ENCODE data around the gene PTCD1. TPM values are rescaled to one million over a fixed set of nuclear protein-coding genes. Genes with fewer than 3 reads are reported as not detected.

PTCD1 gene, protein sequence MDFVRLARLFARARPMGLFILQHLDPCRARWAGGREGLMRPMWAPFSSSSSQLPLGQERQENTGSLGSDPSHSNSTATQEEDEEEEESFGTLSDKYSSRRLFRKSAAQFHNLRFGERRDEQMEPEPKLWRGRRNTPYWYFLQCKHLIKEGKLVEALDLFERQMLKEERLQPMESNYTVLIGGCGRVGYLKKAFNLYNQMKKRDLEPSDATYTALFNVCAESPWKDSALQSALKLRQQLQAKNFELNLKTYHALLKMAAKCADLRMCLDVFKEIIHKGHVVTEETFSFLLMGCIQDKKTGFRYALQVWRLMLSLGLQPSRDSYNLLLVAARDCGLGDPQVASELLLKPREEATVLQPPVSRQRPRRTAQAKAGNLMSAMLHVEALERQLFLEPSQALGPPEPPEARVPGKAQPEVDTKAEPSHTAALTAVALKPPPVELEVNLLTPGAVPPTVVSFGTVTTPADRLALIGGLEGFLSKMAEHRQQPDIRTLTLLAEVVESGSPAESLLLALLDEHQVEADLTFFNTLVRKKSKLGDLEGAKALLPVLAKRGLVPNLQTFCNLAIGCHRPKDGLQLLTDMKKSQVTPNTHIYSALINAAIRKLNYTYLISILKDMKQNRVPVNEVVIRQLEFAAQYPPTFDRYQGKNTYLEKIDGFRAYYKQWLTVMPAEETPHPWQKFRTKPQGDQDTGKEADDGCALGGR
- total RNA-seq (2014; rRNA removed; shearing (Covaris generic)) = 9.2 and 13.2 TPM in 2 replicates

DNA sequence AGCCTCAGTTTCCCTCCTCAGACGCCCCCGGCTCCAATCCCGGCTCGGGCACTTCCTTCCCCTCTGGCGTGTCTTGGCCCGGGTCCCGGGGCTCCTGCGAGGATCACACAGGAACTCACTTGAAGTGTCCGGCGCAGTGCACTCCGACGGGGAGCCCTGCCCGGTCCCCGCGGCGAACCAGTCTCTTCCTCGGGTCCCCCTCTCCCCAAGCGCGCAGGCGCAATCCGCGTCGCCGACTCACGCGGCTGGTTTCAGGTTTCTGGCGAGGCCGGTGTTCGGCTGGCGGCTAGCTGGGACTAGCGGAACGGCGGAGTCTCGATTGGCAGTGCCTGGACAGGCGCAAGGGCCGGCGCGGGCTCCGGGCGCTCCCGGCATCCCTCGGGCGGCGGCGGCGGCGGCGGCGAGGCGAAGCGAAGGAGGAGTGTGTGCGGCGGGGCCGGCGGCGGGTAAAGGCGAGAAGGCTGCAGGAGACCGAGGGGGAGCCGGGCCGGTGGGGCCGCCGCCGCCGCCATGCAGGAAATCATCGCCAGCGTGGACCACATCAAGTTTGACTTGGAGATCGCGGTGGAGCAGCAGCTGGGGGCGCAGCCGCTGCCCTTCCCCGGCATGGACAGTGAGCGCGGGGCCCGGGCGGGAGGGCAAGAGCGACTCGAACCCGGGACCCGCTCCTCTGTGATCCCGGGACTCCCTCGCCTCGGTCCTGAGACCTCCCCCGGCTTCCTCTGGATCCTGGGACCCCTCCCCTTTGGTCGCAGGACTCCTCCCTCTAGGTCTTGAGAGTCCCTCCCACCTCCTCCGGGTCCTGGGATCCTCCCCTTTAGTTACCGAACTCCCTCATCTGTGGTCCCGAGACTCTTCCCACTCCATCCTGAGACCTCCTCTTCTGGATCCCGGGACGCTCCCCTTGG lies at the start of gene PTCD1, which contains the start of gene CPSF4:
Gene PTCD1, minus strand, starts transcription at position 226 of the 908 bp plus-strand sequence. CDS start 3,556 bp downstream, outside the sequence.
Gene CPSF4, plus strand, starts transcription at position 371 of the 908 bp plus-strand sequence. Its CDS starts 140 bp downstream, at position 511.

DNA sequence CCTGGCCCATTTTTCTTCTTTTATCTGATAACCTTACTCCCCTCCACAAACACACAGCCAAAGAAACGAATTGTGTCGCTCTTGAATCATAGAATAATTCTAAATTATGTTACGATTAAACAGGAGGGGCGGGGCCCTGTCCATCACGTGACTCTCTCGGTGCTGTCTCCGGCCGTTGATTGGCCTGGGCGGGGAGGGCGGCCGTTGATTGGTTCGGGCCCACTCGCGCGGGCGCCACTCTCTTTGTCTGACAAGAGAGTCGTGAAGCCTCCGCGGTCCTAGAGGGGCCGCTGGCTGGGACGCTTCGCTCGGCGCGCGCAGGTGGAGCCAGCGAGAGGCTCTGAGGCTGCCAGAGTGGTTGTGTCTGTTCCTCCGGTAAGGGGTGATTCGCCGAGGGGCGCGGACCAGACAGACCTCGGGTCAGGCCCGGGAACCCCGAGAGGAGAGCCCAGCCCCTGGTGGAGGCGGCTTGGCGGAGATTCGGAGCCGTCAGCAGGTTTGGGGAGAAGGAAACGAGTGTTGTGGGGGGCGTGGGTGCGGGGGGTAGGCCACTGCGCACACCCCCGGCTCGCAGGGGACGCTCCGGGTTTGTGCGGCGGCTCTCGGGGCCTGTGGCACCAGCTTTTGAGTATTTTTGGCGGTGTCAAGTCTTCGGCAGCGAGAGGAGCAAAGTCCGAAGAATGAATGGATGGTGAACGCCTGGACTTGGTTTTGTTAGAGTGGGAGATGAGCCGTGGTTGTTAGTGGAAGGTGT lies 34.1 kb upstream of the PTCD1 start, which contains the start of gene ZNF789:
Gene ZNF789, plus strand, starts transcription at position 330 of the 754 bp plus-strand sequence. CDS start 3,567 bp downstream, outside the sequence.

DNA sequence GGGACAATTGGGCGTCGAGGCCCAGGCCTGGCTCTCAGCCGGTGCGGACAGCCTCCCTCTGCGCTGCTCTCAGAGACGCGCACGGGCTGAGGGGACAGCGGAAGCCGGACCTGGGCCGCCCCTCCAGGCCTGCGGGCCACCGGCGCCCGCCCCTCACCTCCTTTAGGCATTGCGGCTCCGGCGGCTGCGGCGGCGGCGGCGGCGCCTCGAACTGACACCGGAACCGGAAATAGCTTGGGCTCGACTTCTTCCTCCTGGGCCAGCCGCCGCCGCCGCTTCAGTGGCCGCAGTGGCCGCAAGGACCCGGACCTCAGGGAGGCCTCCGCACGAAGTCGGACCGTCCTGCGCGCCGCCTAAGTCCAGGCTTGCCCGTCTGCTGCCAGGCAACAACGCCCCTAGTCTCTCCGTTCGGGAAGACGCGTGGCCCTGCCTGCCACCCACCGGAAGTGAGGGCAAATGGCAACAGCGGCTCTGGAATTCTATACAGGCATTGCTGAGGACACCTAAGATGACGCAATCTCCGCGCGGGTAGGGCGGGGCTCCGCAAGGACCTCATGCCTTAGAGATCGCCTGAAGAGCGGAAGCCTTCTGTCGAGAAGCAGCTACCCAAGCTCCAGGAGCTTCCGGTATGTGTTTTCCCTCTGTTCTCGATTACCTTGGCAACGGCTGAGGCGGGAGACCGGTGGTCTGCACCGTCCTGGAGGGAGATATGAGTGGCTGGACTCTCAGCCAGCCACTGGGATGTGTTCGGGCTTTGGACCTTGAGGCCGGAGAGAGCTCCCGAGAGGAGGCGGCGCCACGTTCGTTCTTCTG lies 30.0 kb downstream of the PTCD1 start, which contains the start of the genes BUD31 and PDAP1:
Gene BUD31, plus strand, starts transcription at position 591 of the 813 bp plus-strand sequence. CDS start 2,124 bp downstream, outside the sequence.
Gene PDAP1, minus strand, starts transcription at position 219 of the 813 bp plus-strand sequence. Its CDS starts 49 bp downstream, at position 170.

DNA sequence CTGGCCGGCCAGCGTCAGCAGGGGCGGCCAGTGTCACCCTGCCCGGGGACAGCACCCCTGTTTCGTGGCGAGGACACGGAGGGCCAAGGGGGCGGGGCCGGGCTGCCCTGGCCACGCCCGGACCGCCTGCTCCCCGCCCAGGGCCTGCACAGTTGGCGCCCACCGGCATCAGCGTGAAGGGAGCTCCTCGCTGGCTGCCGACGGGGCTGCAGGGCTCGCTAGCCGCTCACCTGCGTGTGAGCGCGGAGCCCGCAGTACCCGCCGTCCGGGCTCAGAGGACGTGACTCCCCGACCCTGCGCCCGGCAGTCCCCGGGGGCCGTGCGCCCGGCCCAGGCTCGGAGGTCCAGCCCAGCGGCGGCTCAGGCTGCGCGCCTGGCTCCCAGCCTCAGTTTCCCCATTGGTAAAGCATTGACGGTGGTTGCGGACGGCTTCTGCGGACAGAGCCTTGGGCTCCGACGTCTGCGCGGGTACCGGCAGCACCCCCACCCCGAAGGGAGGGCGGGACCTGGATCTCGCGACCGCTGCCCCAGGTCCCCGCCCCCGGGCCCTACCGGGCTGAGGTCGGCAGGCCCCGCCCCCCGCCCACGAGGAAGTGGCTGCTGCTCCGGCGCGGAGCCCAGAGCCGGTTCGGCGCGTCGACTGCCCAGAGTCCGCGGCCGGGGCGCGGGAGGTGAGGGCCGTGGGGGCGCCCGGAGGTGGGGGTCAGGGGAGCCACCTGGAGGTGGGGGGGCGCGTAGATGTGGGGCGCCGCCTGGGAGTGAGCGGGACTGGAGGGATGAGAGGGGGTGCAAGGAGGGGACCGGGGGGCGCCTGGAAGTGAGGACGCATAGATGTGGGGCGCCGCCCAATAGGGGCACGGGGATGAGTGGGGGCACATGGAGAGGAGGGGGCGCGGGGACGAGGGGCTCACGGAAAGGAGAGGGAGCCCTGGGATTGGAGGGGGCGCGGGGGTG lies 64.2 kb downstream of the PTCD1 start, which contains the start of gene ARPC1B:
Gene ARPC1B, plus strand, starts transcription at position 620 of the 954 bp plus-strand sequence. CDS start 10,985 bp downstream, outside the sequence.

Other genes with a start within 250 kb of the PTCD1 start
- not detected in 2 replicates for gene KPNA7, start 230.7 kb downstream of the PTCD1 start, total RNA-seq (2014; rRNA removed; shearing (Covaris generic))
- gene MYH16, start 166.0 kb downstream of the PTCD1 start, total RNA-seq (2014; rRNA removed; shearing (Covaris generic)) = 0.87 and 1.7 TPM in 2 replicates
- gene ARPC1A, start 112.9 kb downstream of the PTCD1 start, total RNA-seq (2014; rRNA removed; shearing (Covaris generic)) = 104 and 112 TPM in 2 replicates
- gene ARPC1B, start 64.1 kb downstream of the PTCD1 start, total RNA-seq (2014; rRNA removed; shearing (Covaris generic)) = 371 and 418 TPM in 2 replicates
- 115 and 116 TPM in 2 replicates for gene PDAP1, start 30.2 kb downstream of the PTCD1 start, total RNA-seq (2014; rRNA removed; shearing (Covaris generic))
- 274 and 315 TPM in 2 replicates for gene BUD31, start 29.8 kb downstream of the PTCD1 start, total RNA-seq (2014; rRNA removed; shearing (Covaris generic))
- 58.6 and 64.0 TPM in 2 replicates for gene CPSF4, start 145 bp upstream of the PTCD1 start, total RNA-seq (2014; rRNA removed; shearing (Covaris generic))
- 632 and 731 TPM in 2 replicates for gene ATP5MF, start 27.4 kb upstream of the PTCD1 start, total RNA-seq (2014; rRNA removed; shearing (Covaris generic))
- gene ZNF789, start 34.1 kb upstream of the PTCD1 start, total RNA-seq (2014; rRNA removed; shearing (Covaris generic)) = 8.4 and 17.3 TPM in 2 replicates
- gene ZNF394, start 61.5 kb upstream of the PTCD1 start, total RNA-seq (2014; rRNA removed; shearing (Covaris generic)) = 30.3 and 30.7 TPM in 2 replicates
- 10.8 and 12.2 TPM in 2 replicates for gene ZKSCAN5, start 65.9 kb upstream of the PTCD1 start, total RNA-seq (2014; rRNA removed; shearing (Covaris generic))
- gene FAM200A, start 113.3 kb upstream of the PTCD1 start, total RNA-seq (2014; rRNA removed; shearing (Covaris generic)) = 4.1 and 5.1 TPM in 2 replicates
- gene ZNF655, start 119.8 kb upstream of the PTCD1 start, total RNA-seq (2014; rRNA removed; shearing (Covaris generic)) = 121 and 149 TPM in 2 replicates
- gene TMEM225B, start 159.5 kb upstream of the PTCD1 start, total RNA-seq (2014; rRNA removed; shearing (Covaris generic)) = 0.48 TPM in 1 of 2 replicates, not detected in the other
- gene ZSCAN25, start 178.1 kb upstream of the PTCD1 start, total RNA-seq (2014; rRNA removed; shearing (Covaris generic)) = 17.4 and 23.4 TPM in 2 replicates
- gene CYP3A5, start 241.2 kb upstream of the PTCD1 start, total RNA-seq (2014; rRNA removed; shearing (Covaris generic)) = 0.11 and 0.32 TPM in 2 replicates

Measured in A375 (cell line).